Non-pigmented ciliary epithelial cell (primary cell): Measurements from ENCODE around the gene CPLANE2.
"Not testable (repeated sequence)": the region's sequence is repeated elsewhere in the genome, so short reads cannot be mapped to it uniquely, and the experiment has no call there.

Source experiments
- DNase-seq: peaks from one replicate; pipeline ENCODE4 v3.0.0-alpha.2; 2010; ENCODE audit warnings: low read depth

Gene CPLANE2

GRCh38 chr1:16208270-16208987 is 28.6 kb downstream of the CPLANE2 start:
- no peak for DNase-seq

- DNase-seq: no peak
These were observed 29.4 kb downstream of the CPLANE2 start for GRCh38 chr1:16207318-16208269.

GRCh38 chr1:16206547-16207317 is 30.3 kb downstream of the CPLANE2 start:
- peak; percentile 95 for DNase-seq

GRCh38 chr1:16205891-16206546 is 31.0 kb downstream of the CPLANE2 start:
- no peak for DNase-seq

GRCh38 chr1:16205334-16205671 is 31.7 kb downstream of the CPLANE2 start:
- DNase-seq: no peak

GRCh38 chr1:16204634-16205333 is 32.2 kb downstream of the CPLANE2 start:
- DNase-seq: no peak

GRCh38 chr1:16204216-16204615 is 32.8 kb downstream of the CPLANE2 start:
- no peak for DNase-seq

- no peak for DNase-seq
These were observed 33.4 kb downstream of the CPLANE2 start for GRCh38 chr1:16203550-16203949.

GRCh38 chr1:16202281-16203210 is 34.4 kb downstream of the CPLANE2 start:
- no peak for DNase-seq

GRCh38 chr1:16199700-16200099 is 37.3 kb downstream of the CPLANE2 start:
- DNase-seq: no peak

GRCh38 chr1:16199157-16199501 is 37.9 kb downstream of the CPLANE2 start:
- DNase-seq: no peak

GRCh38 chr1:16198444-16199156 is 38.4 kb downstream of the CPLANE2 start:
- DNase-seq: no peak

- DNase-seq: no peak
These were observed 40.1 kb downstream of the CPLANE2 start for GRCh38 chr1:16196874-16197273.

GRCh38 chr1:16196139-16196538 is 40.8 kb downstream of the CPLANE2 start:
- not testable (repeated sequence) for DNase-seq

GRCh38 chr1:16195518-16195905 is 41.5 kb downstream of the CPLANE2 start:
- no peak for DNase-seq

GRCh38 chr1:16191916-16192546 is 45.0 kb downstream of the CPLANE2 start:
- no peak for DNase-seq

GRCh38 chr1:16191309-16191708 is 45.7 kb downstream of the CPLANE2 start:
- DNase-seq: no peak

- no peak for DNase-seq
These were observed 46.9 kb downstream of the CPLANE2 start for GRCh38 chr1:16189921-16190621.

- no peak for DNase-seq
These were observed 48.0 kb downstream of the CPLANE2 start for GRCh38 chr1:16189003-16189402.
